K562 (cell line): Measurements from ENCODE around the gene NECTIN3. TPM values are rescaled to one million over a fixed set of nuclear protein-coding genes. Genes with fewer than 3 reads are reported as not detected.

Source experiments
- ATAC-seq: fragments of 200-7000 bp; cut with Tn5 transposase; 3 replicates; pipeline ENCODE4 v1.9.1; 2020; ENCODE audit warnings: moderate library complexity
- BruUV-seq: library from RNA; stranded (reverse); fragments of 400-500 nt; replicated peaks from 2 replicates; lab custom pipeline; 2021; lab: Mats Ljungman, UMichigan
- CTCF ChIA-PET: fragments of 300-600 bp; formaldehyde crosslinking; extraction: SDS; loops from one replicate; lab custom pipeline; 2021; ENCODE audit warnings: low intra/inter-chr PET ratio; lab: Yijun Ruan, JAX
- POLR2A ChIA-PET: fragments of 300-600, 350-650 bp; sonication (Branson Sonifier 250); formaldehyde crosslinking; extraction: SDS; loops from one replicate; lab custom pipeline; 2021; ENCODE audit warnings: antibody characterized with exemption, inconsistent platforms; lab: Yijun Ruan, JAX
- DNase-seq, 4 experiments: peaks; one replicate each; pipeline versions ENCODE4 v3.0.0 to v3.0.0-alpha.2; 2011 to 2018; ENCODE audit warnings: low spot score in 3 of 4, mixed read lengths in 3 of 4; ENCODE audit errors: extremely low read depth in 1 of 4
- FAIRE-seq: peaks from 2 replicates; lab custom pipeline; 2011; peaks lifted over from hg19 to GRCh38; lab: Jason Lieb, UNC
- H2AFZ ChIP-seq: 2 replicates; pipeline ENCODE4 v1.6.0; 2011; ENCODE audit warnings: low read depth, low read length, control low read depth, inconsistent platforms
- H3K27ac ChIP-seq: fragments of 200-600 bp; 3 replicates; pipeline ENCODE4 v1.8.0; 2011; ENCODE audit warnings: low read depth, mild to moderate bottlenecking, control low read depth, inconsistent platforms, low read length, moderate library complexity, mixed read lengths; ENCODE audit errors: extremely low read depth
- H3K27me3 ChIP-seq, 2 experiments: fragments of 300-600 bp in 1 of 2; 2 replicates in 1 of 2; 3 replicates in 1 of 2; pipeline versions ENCODE4 v1.6.0 to v1.8.0; 2011; ENCODE audit warnings: inconsistent platforms in 2 of 2, low read length in 2 of 2, mild to moderate bottlenecking in 1 of 2, mixed read lengths in 1 of 2, moderate library complexity in 1 of 2; ENCODE audit not compliant: control insufficient read depth in 2 of 2, insufficient read depth in 2 of 2
- H3K36me3 ChIP-seq: fragments of 300-600 bp; 3 replicates; pipeline ENCODE4 v1.8.0; 2011; ENCODE audit warnings: mild to moderate bottlenecking, low read length, inconsistent platforms; ENCODE audit not compliant: control insufficient read depth, insufficient read depth
- H3K4me1 ChIP-seq, 2 experiments: fragments of 200-600 bp in 1 of 2; replicated peaks in 1 of 2; 2 replicates in 1 of 2; 3 replicates in 1 of 2; pipeline versions ENCODE4 v1.5.1 to v1.8.0; 2011; ENCODE audit warnings: inconsistent platforms in 2 of 2, low read length in 2 of 2, mild to moderate bottlenecking in 1 of 2, mixed read lengths in 1 of 2, moderate library complexity in 1 of 2; ENCODE audit not compliant: control insufficient read depth in 2 of 2, insufficient read depth in 2 of 2
- H3K4me2 ChIP-seq: 2 replicates; pipeline ENCODE4 v1.6.1; 2011; ENCODE audit warnings: low read length, control low read depth, inconsistent platforms, mixed read lengths; ENCODE audit not compliant: insufficient read depth
- H3K4me3 ChIP-seq: fragments of 200-600 bp; sonication (generic), shearing (Covaris generic); 2 replicates; pipeline ENCODE4 v1.5.1; 2016; ENCODE audit warnings: control low read depth, inconsistent platforms
- H3K79me2 ChIP-seq: fragments of 200-600 bp; 3 replicates; pipeline ENCODE4 v1.8.0; 2011; ENCODE audit warnings: low read length, inconsistent platforms; ENCODE audit not compliant: control insufficient read depth, insufficient read depth
- H3K9ac ChIP-seq, 2 experiments: 2 replicates each; pipeline versions ENCODE4 v1.6.0 to v1.6.1; 2011; ENCODE audit warnings: low read depth in 2 of 2, low read length in 2 of 2, control low read depth in 1 of 2, inconsistent platforms in 1 of 2, mild to moderate bottlenecking in 1 of 2, mixed read lengths in 1 of 2; ENCODE audit not compliant: insufficient read depth in 1 of 2
- H3K9me1 ChIP-seq: one replicate; pipeline ENCODE4 v1.6.0; 2011; ENCODE audit warnings: inconsistent platforms, mild to moderate bottlenecking, low read length, moderate library complexity; ENCODE audit not compliant: control insufficient read depth, insufficient read depth
- H3K9me3 ChIP-seq: replicated peaks from 2 replicates; pipeline ENCODE4 v1.5.1; 2011; ENCODE audit warnings: low read depth, low read length, inconsistent platforms; ENCODE audit not compliant: control insufficient read depth, insufficient read depth
- H4K20me1 ChIP-seq: replicated peaks from 2 replicates; pipeline ENCODE4 v1.6.1; 2011; ENCODE audit warnings: low read length, inconsistent platforms, mixed read lengths; ENCODE audit not compliant: control insufficient read depth, insufficient read depth
- HIVEP1 ChIP-seq: fragments of 250-450 bp; sonication (Bioruptor Pico); IDR thresholded peaks from 2 replicates; pipeline ENCODE4 v1.4.0; 2020; ENCODE audit warnings: mild to moderate bottlenecking
- KDM4B ChIP-seq, 2 experiments: fragments of 450-650 bp in 1 of 2; sonication (generic) in 1 of 2; IDR thresholded peaks; 2 replicates each; pipeline ENCODE4 v1.6.1; 2016 to 2017; ENCODE audit warnings: borderline replicate concordance in 2 of 2, antibody characterized with exemption in 1 of 2, low read depth in 1 of 2, mild to moderate bottlenecking in 1 of 2
- LARP7 ChIP-seq: fragments of 450-650 bp; IDR thresholded peaks from 2 replicates; pipeline ENCODE4 v1.6.1; 2016
- MTF1 ChIP-seq: fragments of 250-450 bp; sonication (Bioruptor Pico); IDR thresholded peaks from 2 replicates; pipeline ENCODE4 v1.9.0; 2021; ENCODE audit warnings: moderate library complexity, mild to moderate bottlenecking, inconsistent platforms, borderline replicate concordance
- RBM15 ChIP-seq: fragments of 200-400 bp; formaldehyde crosslinking; IDR thresholded peaks from 2 replicates; pipeline ENCODE4 v1.6.1; 2018; ENCODE audit warnings: mild to moderate bottlenecking, low read length, moderate library complexity; ENCODE audit not compliant: insufficient read depth
- TSC22D4 ChIP-seq: fragments of 450-650 bp; IDR thresholded peaks from 2 replicates; pipeline ENCODE4 v1.6.1; 2016; ENCODE audit warnings: missing genetic modification characterization, missing biosample characterization, control low read depth
- WGBS: fragments of 100-300 bp; shearing (Covaris generic); methylation state at CpG from one replicate; pipeline ENCODE4 v1.1.6; 2016; ENCODE audit warnings: low coverage, mixed read lengths; ENCODE audit not compliant: insufficient coverage; ENCODE audit errors: missing lambda C conversion rate; 5-methylcytosine and 5-hydroxymethylcytosine counted together
- in situ Hi-C: fragments of 300-500 bp; cut with MboI; formaldehyde crosslinking; loops from 4 replicates; pipeline ENCODE4 v1.15.0; 2018; ENCODE audit warnings: inconsistent platforms, mixed read lengths
- intact Hi-C: fragments of 100-400 bp; cut with micrococcal nuclease; formaldehyde crosslinking; loops from 2 replicates; pipeline ENCODE4 v1.14.2; 2022
- polyA plus RNA-seq, 8 experiments: library from polyadenylated mRNA; depleted of rRNA in 4 of 8; stranded (reverse) in 5 of 8; unstranded in 3 of 8; fragments of >200 nt; fragmentation: Nextera tagmentation in 2 of 8; fragmentation: Illumina TruSeq in 1 of 8; extraction: Ambion mirVana in 2 of 8; extraction: Trizol in 1 of 8; gene quantifications; 2 replicates each; pipeline versions ENCODE4 v1.2.1 to v1.2.3, GENCODE V29; 2011 to 2014; ENCODE audit warnings: inconsistent platforms in 1 of 8, missing spikeins in 1 of 8
- total RNA-seq, 7 experiments: library from RNA; depleted of rRNA in 6 of 7; stranded (reverse); fragments of >200 nt in 6 of 7; fragmentation: Illumina TruSeq in 2 of 7; extraction: Trizol in 2 of 7; gene quantifications; 2 replicates each; pipeline versions ENCODE4 v1.2.1 to v1.2.3, GENCODE V29; 2011 to 2021; ENCODE audit warnings: low replicate concordance in 1 of 7

NECTIN3 gene
- total and polyA plus RNA-seq, 9 of the 15 experiments (the other 6 are each of a cell fraction or from before 2014, with no cell fraction given) = 0.16 TPM; not detected in 8

DNA sequence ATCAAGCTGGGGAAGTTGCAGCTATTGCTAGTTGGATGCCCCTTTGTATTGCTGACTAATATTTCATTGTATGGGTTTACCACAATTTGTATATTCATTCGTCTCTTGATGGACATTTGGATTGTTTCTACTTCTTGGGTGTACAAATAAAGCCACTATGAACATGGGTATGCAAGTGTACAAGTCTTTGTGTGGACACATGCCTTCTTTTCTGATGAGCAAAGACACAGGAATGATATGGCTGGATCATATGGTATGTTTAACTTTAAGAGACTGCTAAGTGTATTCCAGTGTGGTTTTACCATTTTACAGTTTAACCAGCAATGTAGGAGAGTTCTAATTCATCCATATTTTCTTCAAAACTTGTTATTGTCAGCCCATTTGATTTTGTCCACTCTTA is 32.2 kb downstream of the NECTIN3 start (continued):
- TF ChIP-seq HIVEP1 (CRISPR knock-in tag) = no peak
- no peak for TF ChIP-seq TSC22D4 (tag)

- Histone ChIP-seq H3K9me1 (no peaks in the 10 kb centered on the region), H3K36me3 (no peaks in the 10 kb centered on the region), H3K9me3 (no peaks in the 10 kb centered on the region; the same call in 1 of the 2 replicates), H3K79me2 (no peaks in the 10 kb centered on the region), H3K27ac (no peak overlapping the region), H3K4me3 (no peak overlapping the region), H4K20me1 (no peaks in the 10 kb centered on the region), H3K9ac (no peak overlapping the region), H3K4me2 (no peak overlapping the region), H3K4me1 (no peaks in the 10 kb centered on the region), H3K27me3 (no peaks in the 10 kb centered on the region), H2AFZ (no peak overlapping the region)
- no peak for ATAC-seq
- WGBS = 0% methylated on average over 2 of the region's 3 CpGs
- BruUV-seq = no TSS peak
- POLR2A ChIA-PET = no interaction called here
- intact Hi-C loops = no loop called here
- CTCF ChIA-PET = no interaction called here
- no peak for FAIRE-seq
- DNase-seq = no peak
- in situ Hi-C loops = no loop called here
- TF ChIP-seq RBM15 (no peak), MTF1 (CRISPR knock-in tag) (no peak), KDM4B (IDR thresholded peaks at IDR 0.05; ENCODE audit: borderline replicate concordance in 2 of 2, low read depth in 1 of 2) (no peak), LARP7 (no peak)
Measured at GRCh38 chr3:111106993-111107661, 35.5 kb downstream of the NECTIN3 start.
